Erythroblast (primary cell): Measurements from ENCODE around the gene ATP6V0C.

Experiments used
- DNase-seq, 2 experiments: peaks; one replicate each; lab custom pipeline; 2025; lab: John Stamatoyannopoulos, UW
- GATA1 ChIP-seq: IDR thresholded peaks from 2 replicates; pipeline ENCODE4 v1.6.1; 2011; ENCODE audit warnings: low read depth, mild to moderate bottlenecking, control low read depth, low read length, moderate library complexity
- POLR2A ChIP-seq: IDR thresholded peaks from 2 replicates; pipeline ENCODE4 v1.6.1; 2011; ENCODE audit warnings: mild to moderate bottlenecking, low read length

The ATP6V0C gene

GRCh38 chr16:2492292-2492691 is 21.5 kb upstream of the ATP6V0C start:
- DNase-seq: no peak
- TF ChIP-seq POLR2A: no peak
- TF ChIP-seq GATA1: no peak

DNA sequence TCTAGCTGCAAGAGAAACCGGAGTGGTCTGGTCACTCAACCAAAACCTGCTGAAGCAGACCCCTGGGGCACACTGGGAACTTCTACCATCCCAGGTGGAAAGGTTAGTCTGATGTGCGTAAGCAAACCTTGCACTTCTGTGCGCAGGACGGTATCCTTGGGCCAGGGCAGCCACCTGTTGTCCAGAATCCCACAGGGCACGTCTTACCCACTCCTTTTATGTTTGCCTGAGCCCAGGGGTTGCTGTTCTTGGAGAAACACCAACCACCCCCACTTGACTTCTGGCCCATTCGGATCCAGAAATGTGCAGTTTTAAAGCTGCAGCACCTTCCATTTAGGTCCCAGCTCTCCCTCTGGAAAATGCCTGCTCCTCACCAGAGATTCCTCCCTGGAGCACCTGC is 20.1 kb upstream of the ATP6V0C start:
- TF ChIP-seq POLR2A: no peak
- TF ChIP-seq GATA1: no peak
- no peak for DNase-seq

DNA sequence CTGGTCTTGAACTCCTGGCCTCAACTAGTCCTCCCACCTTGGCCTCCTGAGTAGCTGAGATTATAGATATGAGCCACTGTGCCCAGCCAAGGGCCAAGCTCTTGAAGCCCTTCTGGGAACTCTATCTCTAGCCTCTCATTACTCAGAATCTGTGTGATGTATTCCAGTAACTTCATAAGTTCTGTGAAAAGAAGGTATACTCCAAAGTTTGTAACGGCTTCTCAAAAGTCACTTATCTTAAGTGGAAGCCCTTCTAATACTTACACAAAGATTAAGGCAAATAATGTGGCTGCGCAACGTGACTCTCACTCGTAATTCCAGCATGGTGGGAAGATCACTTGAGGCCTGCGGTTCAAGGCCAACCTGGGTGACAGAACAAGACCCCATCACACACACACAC is 19.1 kb upstream of the ATP6V0C start:
- TF ChIP-seq GATA1 (no peak), POLR2A (no peak)
- DNase-seq: peak in 1 of 2 experiments; percentile 39

GRCh38 chr16:2495041-2495440 is 18.7 kb upstream of the ATP6V0C start:
- TF ChIP-seq GATA1 (no peak), POLR2A (no peak)

DNA sequence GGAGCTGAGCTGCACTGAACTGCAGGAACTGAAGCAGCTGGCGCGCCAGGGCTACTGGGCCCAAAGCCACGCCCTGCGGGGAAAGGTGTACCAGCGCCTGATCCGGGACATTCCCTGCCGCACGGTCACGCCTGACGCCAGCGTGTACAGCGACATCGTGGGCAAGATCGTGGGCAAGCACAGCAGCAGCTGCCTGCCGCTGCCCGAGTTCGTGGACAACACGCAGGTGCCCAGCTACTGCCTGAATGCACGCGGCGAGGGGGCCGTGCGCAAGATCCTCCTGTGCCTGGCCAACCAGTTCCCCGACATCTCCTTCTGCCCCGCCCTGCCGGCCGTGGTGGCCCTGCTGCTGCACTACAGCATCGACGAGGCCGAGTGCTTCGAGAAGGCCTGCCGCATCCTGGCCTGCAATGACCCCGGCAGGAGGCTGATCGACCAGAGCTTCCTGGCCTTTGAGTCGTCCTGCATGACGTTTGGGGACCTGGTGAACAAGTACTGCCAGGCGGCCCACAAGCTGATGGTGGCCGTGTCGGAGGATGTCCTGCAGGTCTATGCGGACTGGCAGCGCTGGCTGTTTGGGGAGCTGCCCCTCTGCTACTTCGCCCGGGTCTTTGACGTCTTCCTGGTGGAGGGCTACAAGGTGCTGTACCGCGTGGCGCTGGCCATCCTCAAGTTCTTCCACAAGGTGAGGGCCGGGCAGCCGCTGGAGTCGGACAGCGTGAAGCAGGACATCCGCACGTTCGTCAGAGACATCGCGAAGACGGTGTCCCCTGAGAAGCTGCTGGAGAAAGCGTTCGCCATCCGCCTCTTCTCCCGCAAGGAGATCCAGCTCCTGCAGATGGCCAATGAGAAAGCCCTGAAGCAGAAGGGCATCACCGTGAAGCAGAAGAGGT is 17.3 kb upstream of the ATP6V0C start:
- no peak for DNase-seq
- no peak for TF ChIP-seq POLR2A
- TF ChIP-seq GATA1: no peak

More at GRCh38 chr16:2495041-2495440, 18.7 kb upstream of the ATP6V0C start:
- DNase-seq: no peak

DNA sequence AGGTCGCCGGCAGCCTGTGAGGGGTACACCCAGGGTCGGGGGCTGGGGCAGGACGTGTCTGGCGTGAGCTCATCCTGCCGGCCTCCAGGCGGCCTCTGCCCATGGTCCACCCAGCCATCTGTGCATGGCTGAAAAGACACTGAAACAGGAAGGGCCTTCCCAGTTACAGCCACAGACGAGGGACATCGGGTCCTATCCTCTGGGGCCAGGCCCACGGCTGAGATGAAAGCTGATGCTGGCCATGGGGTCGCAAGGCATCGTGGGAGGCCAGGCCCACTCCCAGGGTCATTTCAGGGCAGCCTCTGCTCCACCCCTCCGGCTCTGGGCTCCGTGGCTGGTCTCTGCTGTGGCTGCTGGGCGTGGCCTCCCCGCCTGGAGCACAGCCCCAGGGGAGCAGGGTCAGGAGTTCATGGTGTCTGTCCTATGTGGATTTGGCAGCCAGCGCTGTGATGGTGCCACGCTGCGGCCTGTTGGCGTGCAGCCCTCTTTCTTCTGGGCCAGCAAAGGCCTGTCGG is 16.6 kb upstream of the ATP6V0C start:
- DNase-seq: peak; percentile 56 to 61
- TF ChIP-seq POLR2A (no peak), GATA1 (no peak)

DNA sequence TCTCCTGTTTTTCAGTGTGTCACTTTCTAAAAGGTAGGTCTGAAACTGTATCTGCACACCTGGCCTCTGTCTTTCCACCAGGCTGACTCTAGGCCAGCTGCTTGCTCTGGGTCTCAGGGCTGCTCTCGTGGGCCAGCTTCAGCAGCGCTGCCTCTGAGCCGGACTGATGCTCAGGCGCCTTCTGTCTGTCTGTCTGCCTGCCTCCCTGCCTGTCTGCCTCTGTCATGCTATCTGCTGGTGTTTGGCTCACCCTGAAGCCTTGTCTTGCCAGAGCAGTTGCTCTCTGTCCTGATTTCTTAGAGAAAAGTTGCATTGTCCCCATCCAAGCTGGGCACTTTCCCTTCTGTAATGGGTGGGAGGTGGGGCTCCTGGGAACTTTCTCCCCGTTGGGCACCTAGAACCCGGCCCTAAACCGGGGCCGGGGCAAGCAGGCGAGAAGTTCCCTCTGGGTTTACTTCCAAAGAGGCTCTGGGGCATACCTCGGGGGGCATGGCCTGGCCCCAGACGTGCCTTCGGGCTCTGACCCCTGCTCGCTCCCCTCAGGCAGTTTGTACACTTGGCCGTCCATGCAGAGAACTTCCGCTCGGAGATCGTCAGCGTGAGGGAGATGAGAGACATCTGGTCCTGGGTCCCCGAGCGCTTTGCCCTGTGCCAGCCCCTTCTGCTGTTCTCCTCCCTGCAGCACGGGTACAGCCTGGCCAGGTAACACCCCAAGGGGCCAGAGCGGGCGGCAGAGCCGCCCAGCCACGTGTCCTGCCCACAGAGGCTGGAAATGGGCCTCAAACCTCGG is 15.9 kb upstream of the ATP6V0C start:
- TF ChIP-seq GATA1 (no peak), POLR2A (no peak)
- DNase-seq: no peak

DNA sequence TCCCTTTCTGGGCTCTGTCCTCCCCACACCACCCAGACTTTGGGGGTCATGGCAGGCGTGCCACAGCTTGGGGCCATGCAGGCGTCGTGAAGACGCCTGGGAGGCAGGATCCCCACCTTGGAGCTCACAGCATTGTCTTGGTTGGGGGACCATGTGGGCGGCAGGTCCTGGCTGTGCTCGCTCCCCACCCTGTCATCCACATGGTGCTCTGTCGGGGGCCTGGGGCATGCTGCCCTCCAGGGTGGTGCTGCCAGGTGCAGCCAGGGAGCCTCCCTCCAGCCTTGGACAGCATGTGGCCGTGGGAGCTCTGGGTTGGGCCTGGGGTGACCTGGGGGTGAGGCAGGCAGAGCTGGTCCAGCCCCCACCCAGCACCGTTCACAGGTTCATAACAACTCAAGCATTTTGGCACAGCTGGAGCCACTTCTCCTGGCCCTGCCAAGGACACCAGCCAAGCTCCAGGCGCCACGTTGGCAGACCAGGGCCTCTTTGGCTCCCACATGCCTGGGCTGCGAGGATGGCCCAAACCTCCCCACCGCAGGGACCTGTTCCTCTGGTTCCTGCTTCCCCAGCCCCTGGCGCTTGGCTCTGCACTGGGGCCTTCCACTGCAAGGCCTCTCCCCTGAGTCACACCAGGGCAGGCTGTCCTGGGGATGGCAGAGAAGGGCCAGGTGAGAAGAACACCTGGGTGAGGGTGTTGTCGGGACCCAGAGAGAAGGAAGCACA is 15.1 kb upstream of the ATP6V0C start:
- DNase-seq: no peak

DNA sequence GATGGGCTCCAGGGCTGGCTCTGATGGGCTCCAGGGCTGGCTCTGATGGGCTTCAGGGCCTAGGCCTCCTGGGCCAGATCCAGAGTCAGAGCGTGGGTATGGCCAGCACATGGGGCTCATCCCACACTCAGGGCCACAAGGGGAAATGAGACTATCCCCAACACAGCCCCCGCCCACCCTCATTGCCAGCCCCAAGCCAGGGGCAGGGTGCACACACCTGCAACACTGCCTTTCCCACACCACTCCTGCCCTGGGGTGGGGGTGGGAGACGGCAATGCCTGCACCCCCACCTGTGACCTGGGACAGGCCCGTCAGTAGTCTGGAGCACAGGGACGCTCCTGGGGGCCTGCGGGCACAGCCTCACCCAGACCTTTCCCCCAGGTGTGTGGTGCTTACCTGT is 14.3 kb upstream of the ATP6V0C start:
- DNase-seq: no peak
- no peak for TF ChIP-seq POLR2A
- no peak for TF ChIP-seq GATA1

More for the DNA sequence above, 15.1 kb upstream of the ATP6V0C start:
- TF ChIP-seq POLR2A (no peak), GATA1 (no peak)

DNA sequence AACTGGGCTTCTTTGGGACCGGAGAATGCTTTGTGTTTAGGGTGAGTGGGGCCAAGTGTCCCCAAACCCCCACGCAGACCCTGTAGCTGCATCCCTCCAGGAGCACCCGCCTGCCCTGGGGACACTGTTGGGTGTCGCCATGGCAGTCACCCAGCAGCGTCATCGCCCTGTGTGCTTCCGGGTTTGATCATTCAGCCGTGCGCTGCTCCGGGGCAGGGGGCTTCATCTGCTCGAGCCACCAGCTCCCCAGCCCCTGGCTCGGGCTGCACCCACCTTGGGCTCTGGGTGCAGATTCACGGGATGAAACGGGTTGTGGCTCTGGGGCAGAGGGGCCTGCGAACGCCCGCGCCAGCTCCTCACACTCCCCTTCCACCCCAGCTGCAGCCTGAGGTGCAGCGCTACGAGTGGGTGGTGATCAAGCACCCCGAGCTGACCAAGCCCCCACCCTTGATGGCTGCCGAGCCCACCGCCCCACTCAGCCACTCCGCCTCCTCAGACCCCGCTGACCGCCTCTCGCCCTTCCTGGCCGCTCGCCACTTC is 13.8 kb upstream of the ATP6V0C start:
- DNase-seq: no peak
- TF ChIP-seq POLR2A (no peak), GATA1 (no peak)

GRCh38 chr16:2500430-2500917 is 13.3 kb upstream of the ATP6V0C start:
- TF ChIP-seq GATA1: no peak
- no peak for TF ChIP-seq POLR2A
- DNase-seq: no peak

- peak; percentile 82 to 91 for DNase-seq
- no peak for TF ChIP-seq POLR2A
- TF ChIP-seq GATA1: no peak
Measured at GRCh38 chr16:2500918-2501750, 12.6 kb upstream of the ATP6V0C start.
